ENCODE results near the gene ADGRV1. TPM values are rescaled to one million over a fixed set of nuclear protein-coding genes. Genes with fewer than 3 reads are reported as not detected.

ADGRV1 gene
- total and polyA plus RNA-seq, 9 of the 15 experiments (the other 6 are each of a cell fraction or from before 2014, with no cell fraction given), result 21.7 to 156 (median 58.2) TPM

- H3K27me3 ChIP-seq (ENCODE audit: control insufficient read depth in 2 of 2, insufficient read depth in 2 of 2, low read length in 2 of 2), result no peaks in the 10 kb centered on the region
- H3K4me1 ChIP-seq (replicated peaks in 1 of 2; ENCODE audit: control insufficient read depth in 2 of 2, insufficient read depth in 2 of 2, low read length in 2 of 2), result no peaks in the 10 kb centered on the region
- peaks cover 74% of the 10 kb centered on the region for H3K36me3 ChIP-seq (ENCODE audit: control insufficient read depth, insufficient read depth, low read length)
- H4K20me1 ChIP-seq (replicated peaks; ENCODE audit: control insufficient read depth, insufficient read depth, low read length), result no peaks in the 10 kb centered on the region
- ATAC-seq, result no peak
- in situ Hi-C loops (cut with MboI), result no loop called here
- no peak overlapping the region for H3K4me3 ChIP-seq
- no peak overlapping the region for H3K27ac ChIP-seq (ENCODE audit: extremely low read depth, low read depth, low read length)
- no peak for DNase-seq (ENCODE audit: extremely low read depth in 1 of 4, low spot score in 3 of 4)
- H3K79me2 ChIP-seq (ENCODE audit: control insufficient read depth, insufficient read depth, low read length), result no peaks in the 10 kb centered on the region
- H3K4me2 ChIP-seq (ENCODE audit: insufficient read depth, low read length), result no peak overlapping the region
- H3K9me1 ChIP-seq (ENCODE audit: control insufficient read depth, insufficient read depth, low read length), result no peaks in the 10 kb centered on the region
- ChIA-PET CTCF (ENCODE audit: low intra/inter-chr PET ratio) (no interaction called here), POLR2A (interaction anchor here (1.8 kb wide), 1 partner anchor 9 kb away, joined by 5 read pairs; no protein-coding TSS in a partner anchor)
- WGBS (ENCODE audit: insufficient coverage, low coverage, missing lambda C conversion rate), result 88% methylated on average over 3 of the region's 3 CpGs
- intact Hi-C loops (cut with micrococcal nuclease), result no loop called here
- no TSS peak for BruUV-seq (replicated peaks)
- no peak overlapping the region for H2AFZ ChIP-seq (ENCODE audit: low read depth, low read length)
- H3K9me3 ChIP-seq (replicated peaks; ENCODE audit: control insufficient read depth, insufficient read depth, low read depth, low read length), result peaks cover 32% of the 10 kb centered on the region
- H3K9ac ChIP-seq (ENCODE audit: insufficient read depth in 1 of 2, low read depth in 2 of 2, low read length in 2 of 2), result no peak overlapping the region
- no peak for TF ChIP-seq ATF3 (IDR thresholded peaks at IDR 0.05)
- no peak for TF ChIP-seq ATF3 (CRISPR knock-in tag; conservative IDR thresholded peaks at IDR 0.05)
- no peak for TF ChIP-seq SRSF1 (IDR thresholded peaks at IDR 0.05; ENCODE audit: low read depth, low read length)
- no peak for TF ChIP-seq HNRNPLL (IDR thresholded peaks at IDR 0.05; ENCODE audit: low read depth, low read length, poor library complexity, severe bottlenecking)
- TF ChIP-seq LEF1 (IDR thresholded peaks at IDR 0.05), result no peak
- no peak for TF ChIP-seq MYBL2 (IDR thresholded peaks at IDR 0.05; ENCODE audit: low read depth)
- no peak for TF ChIP-seq MYBL2 (CRISPR knock-in tag; IDR thresholded peaks at IDR 0.05; ENCODE audit: borderline replicate concordance)
- no peak for TF ChIP-seq MXI1 (IDR thresholded peaks at IDR 0.05; ENCODE audit: low read depth, low read length)
- TF ChIP-seq CBX3 (IDR thresholded peaks at IDR 0.05; ENCODE audit: borderline replicate concordance in 1 of 2, low read length in 2 of 2), result no peak
- no peak for TF ChIP-seq RB1 (IDR thresholded peaks at IDR 0.05; ENCODE audit: low read depth)
- no peak for TF ChIP-seq ZNF263 (CRISPR knock-in tag; IDR thresholded peaks at IDR 0.05; ENCODE audit: borderline replicate concordance)
- no peak for TF ChIP-seq XRCC5 (IDR thresholded peaks at IDR 0.05; ENCODE audit: low read depth, low read length)
- FAIRE-seq, result no peak
Observed at GRCh38 chr5:90792725-90793124, 234.1 kb downstream of the ADGRV1 start.

Data from K562 (cell line).